GM18951 (cell line): Measurements from ENCODE around the gene BABAM2.

ENCODE experiments used
- POLR2A ChIP-seq: IDR thresholded peaks from 4 replicates; pipeline ENCODE4 v1.6.1; 2011; ENCODE audit warnings: mild to moderate bottlenecking; ENCODE audit not compliant: insufficient read length, insufficient read depth; ENCODE audit errors: extremely low read depth
- in situ Hi-C: fragments of 300-500 bp; cut with MboI; formaldehyde crosslinking; loops from one replicate; pipeline ENCODE4 v1.12.0; 2022; ENCODE audit warnings: low sequenced_read_pairs, mixed read lengths, inconsistent platforms; ENCODE audit not compliant: unreplicated experiment

Gene BABAM2

GRCh38 chr2:28271919-28272250 lies 381.4 kb downstream of the BABAM2 start:
- in situ Hi-C loops = no loop called here
- no peak for TF ChIP-seq POLR2A

- in situ Hi-C loops = no loop called here
- no peak for TF ChIP-seq POLR2A
These were observed 383.2 kb downstream of the BABAM2 start for GRCh38 chr2:28273751-28274150.

GRCh38 chr2:28274911-28275685 lies 384.6 kb downstream of the BABAM2 start:
- TF ChIP-seq POLR2A = no peak
- in situ Hi-C loops = no loop called here

- TF ChIP-seq POLR2A = no peak
- in situ Hi-C loops = no loop called here
These were observed 385.6 kb downstream of the BABAM2 start for GRCh38 chr2:28276076-28276618.

- in situ Hi-C loops = no loop called here
- no peak for TF ChIP-seq POLR2A
These were observed 386.3 kb downstream of the BABAM2 start for GRCh38 chr2:28276807-28277206.

- in situ Hi-C loops = no loop called here
- no peak for TF ChIP-seq POLR2A
These were observed 386.9 kb downstream of the BABAM2 start for GRCh38 chr2:28277466-28277865.

GRCh38 chr2:28279371-28279770 lies 388.8 kb downstream of the BABAM2 start:
- in situ Hi-C loops = no loop called here
- TF ChIP-seq POLR2A = no peak

- TF ChIP-seq POLR2A = no peak
- in situ Hi-C loops = no loop called here
These were observed 390.1 kb downstream of the BABAM2 start for GRCh38 chr2:28280619-28281018.

GRCh38 chr2:28281739-28282138 lies 391.2 kb downstream of the BABAM2 start:
- no peak for TF ChIP-seq POLR2A
- in situ Hi-C loops = no loop called here

GRCh38 chr2:28282248-28282647 lies 391.7 kb downstream of the BABAM2 start:
- no peak for TF ChIP-seq POLR2A
- in situ Hi-C loops = no loop called here

GRCh38 chr2:28282861-28283646 lies 392.5 kb downstream of the BABAM2 start:
- in situ Hi-C loops = no loop called here

GRCh38 chr2:28283861-28284260 lies 393.3 kb downstream of the BABAM2 start:
- in situ Hi-C loops = no loop called here
- no peak for TF ChIP-seq POLR2A

More at GRCh38 chr2:28282861-28283646, 392.5 kb downstream of the BABAM2 start:
- TF ChIP-seq POLR2A = no peak

- no peak for TF ChIP-seq POLR2A
- in situ Hi-C loops = no loop called here
These were observed 396.1 kb downstream of the BABAM2 start for GRCh38 chr2:28286678-28287077.
